GM21576 (cell line): ENCODE results near the gene DTD2.
A peak's percentile ranks its signal among the peaks of the same experiment; 100 is the strongest.
"Not testable (repeated sequence)": the region's sequence is repeated elsewhere in the genome, so short reads cannot be mapped to it uniquely, and the experiment has no call there.

Experiments used
- ATAC-seq: cut with Tn5 transposase; IDR thresholded peaks from one replicate; pipeline ENCODE4 v1.9.1; 2021; ENCODE audit warnings: mild to moderate bottlenecking, moderate library complexity; ENCODE audit not compliant: unreplicated experiment

Gene DTD2

DNA sequence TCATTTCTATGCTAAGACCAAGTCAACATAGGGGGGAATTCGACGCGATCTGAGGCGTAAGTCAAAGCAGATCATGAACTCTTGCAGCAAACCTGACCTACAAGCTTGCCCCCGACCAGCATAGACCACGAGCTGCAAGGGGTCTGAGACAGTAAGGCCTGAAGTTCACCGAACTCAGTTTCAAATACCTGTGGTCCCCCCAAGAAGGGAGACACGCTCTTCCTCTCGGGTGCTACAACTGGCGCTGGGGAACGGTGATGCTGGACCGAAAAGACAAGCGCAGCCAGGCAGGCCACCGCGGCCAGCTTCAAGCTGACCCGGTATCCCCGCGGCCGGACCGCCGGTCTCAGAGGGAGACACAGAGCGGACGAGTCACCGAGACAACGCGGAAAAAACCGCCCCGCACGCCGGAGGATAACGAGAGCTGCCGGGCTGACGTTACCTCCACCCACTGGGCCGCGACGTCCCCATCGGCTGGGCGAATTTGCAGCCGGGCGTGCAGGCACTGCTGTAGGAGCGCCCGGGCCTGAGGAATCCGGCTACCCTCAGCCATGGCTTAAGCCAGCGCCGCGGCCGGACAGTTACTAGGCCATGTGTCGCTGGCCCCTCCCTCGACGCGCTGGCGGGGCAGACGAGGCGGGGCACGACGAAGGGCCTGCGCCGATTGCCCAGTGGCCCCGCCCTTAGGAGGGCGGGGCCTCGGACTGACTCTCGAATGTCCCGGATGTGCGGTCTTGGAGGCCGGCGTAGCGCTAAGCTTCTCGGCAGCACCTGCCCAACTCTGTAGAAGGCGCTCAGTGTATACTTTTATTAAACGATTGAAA lies at the start of gene DTD2:
TSS of gene DTD2 (minus strand) at position 666 of the 824 bp plus-strand sequence. CDS start at position 553, 113 bp downstream.
- ATAC-seq: peak; percentile 97

- no peak for ATAC-seq
Observed at GRCh38 chr14:31505411-31505810, 48.1 kb upstream of the DTD2 start.

GRCh38 chr14:31501870-31502269 lies 44.6 kb upstream of the DTD2 start:
- no peak for ATAC-seq

- no peak for ATAC-seq
Observed at GRCh38 chr14:31492759-31493498, 35.6 kb upstream of the DTD2 start.

- ATAC-seq: peak; percentile 79
Observed at GRCh38 chr14:31489691-31490090, 32.4 kb upstream of the DTD2 start.

DNA sequence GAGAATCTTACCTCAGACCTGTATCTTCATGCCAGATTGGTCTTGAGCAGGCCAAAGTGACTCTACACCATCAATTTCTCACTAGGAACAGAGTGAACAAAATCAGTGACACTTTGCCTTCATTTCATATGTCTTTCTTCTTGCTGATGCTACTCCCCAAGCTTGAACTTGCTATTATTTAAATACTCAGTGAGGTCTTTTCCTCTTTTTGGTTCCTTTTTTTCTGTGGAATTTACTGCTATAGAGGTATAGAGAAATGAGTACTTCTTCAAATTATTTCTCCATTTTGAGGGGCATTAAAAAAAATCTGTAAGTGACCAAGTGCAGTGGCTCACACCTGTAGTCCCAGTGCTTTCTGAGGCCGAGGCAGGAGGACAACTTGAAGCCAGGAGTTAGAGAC lies 30.6 kb upstream of the DTD2 start, which contains the start of gene GPR33:
TSS of gene GPR33 (minus strand) at position 154 of the 400 bp plus-strand sequence. CDS start 4,074 bp downstream, outside the sequence.
- ATAC-seq: no peak

- no peak for ATAC-seq
Observed at GRCh38 chr14:31486764-31487163, 29.5 kb upstream of the DTD2 start.

DNA sequence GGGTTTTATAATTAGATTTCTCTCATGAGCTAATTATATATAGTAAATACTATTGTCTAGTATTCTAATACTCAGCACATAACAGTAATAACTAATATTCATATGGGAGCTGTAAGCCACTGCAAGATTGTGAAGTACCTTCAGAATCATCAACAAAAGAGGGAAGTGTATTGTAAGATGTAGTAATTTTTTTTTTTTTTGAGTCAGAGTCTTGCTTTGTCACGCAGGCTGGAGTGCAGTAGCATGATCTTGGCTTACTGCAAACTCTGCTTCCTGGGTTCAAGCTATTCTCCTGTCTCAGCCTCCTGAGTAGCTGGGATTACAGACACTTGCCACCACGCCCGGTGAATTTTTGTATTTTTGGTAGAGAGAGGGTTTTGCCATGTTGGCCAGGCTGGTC lies 27.4 kb upstream of the DTD2 start:
- no peak for ATAC-seq

DNA sequence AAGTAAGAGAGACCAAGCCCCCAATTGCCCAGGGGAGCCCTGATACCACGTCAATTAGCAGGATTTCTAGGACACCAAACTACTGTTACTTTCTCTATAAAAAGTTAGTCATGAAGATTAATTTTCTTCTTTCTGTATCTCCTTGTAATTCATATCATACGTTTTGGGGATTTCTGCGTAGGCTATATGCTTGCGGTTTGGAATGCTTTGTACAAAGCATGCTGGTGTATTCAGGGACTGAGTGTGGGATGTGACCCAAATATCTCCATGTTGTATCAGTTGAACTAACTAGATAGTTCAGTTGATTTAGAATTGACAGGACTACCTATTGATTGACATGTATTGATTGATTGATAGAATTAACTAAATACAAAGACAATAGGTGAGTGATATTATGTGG lies 22.9 kb upstream of the DTD2 start:
- no peak for ATAC-seq

GRCh38 chr14:31479027-31479426 lies 21.7 kb upstream of the DTD2 start:
- ATAC-seq: no peak

GRCh38 chr14:31477248-31477647 lies 19.9 kb upstream of the DTD2 start:
- ATAC-seq: no peak

GRCh38 chr14:31476131-31476866 lies 19.0 kb upstream of the DTD2 start:
- no peak for ATAC-seq

- no peak for ATAC-seq
Observed at GRCh38 chr14:31466554-31466953, 9.2 kb upstream of the DTD2 start.

- no peak for ATAC-seq
Observed at GRCh38 chr14:31465111-31465510, 7.8 kb upstream of the DTD2 start.

- ATAC-seq: not testable (repeated sequence)
Observed at GRCh38 chr14:31462450-31462849, 5.1 kb upstream of the DTD2 start.

- no peak for ATAC-seq
Observed at GRCh38 chr14:31461545-31461944, 4.2 kb upstream of the DTD2 start.

DNA sequence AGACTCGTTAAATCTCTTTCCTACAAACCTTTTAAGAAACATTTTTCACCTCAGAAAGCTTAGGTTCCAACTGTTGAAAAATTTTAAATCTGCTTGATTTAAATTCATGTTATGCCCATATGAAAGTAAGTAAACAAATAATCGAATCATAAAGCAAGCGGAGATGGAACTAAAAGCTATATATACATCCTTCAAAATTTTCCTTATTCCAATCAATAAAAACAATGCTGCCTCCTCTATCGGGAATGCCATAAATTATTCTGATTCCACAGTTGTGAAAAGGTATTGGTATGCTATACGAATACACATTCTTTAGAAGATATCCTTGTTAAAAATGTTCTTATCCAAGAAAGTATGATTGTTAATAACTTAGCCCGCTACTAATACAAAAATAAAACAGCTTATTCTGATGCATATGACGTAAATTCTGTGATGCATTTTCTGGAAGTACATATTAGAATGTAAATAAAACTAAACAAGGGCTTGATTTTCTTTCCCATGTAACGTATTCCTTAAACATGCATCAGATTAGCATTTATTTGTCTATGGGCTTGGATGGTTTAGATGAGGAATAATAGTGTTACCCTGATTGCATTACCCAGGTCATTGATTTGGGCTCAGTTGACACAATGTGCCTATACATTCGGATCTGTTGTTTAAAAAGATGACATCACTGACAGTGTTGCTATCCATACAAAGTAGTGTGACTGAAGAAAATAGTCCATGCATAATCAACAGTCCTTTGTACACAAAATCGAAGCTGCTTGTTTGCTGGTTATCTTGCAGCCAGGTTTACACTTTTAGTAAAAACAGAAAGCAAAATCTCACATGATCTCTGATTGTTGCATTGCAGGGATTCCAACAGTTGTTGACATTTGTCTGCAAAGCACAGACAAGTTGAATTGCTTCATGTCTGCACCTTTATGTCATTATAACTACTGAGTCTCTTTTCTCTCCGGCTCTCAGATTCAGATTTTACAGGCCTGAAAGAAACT lies 656 bp upstream of the DTD2 start:
- ATAC-seq: no peak

GRCh38 chr14:31449971-31450610 lies 7.2 kb downstream of the DTD2 start:
- ATAC-seq: no peak

DNA sequence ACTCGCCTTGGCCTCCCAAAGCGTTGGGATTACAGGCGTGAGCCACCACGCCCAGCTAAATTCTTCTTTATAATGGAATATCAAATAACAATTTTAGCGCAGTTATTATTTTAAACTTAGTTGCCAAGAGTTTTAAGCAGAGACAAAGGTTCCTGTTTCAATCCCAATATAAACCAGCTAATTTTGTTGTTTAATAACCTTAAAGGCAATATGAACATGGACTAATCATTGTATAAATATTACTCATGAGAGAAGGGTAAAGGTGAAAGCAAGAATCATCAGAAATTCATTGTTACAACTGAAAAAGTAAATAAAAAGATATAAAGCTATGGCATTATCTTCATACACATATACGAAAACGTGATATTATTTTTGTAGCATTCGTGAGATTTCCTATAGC lies 8.2 kb downstream of the DTD2 start:
- no peak for ATAC-seq

DNA sequence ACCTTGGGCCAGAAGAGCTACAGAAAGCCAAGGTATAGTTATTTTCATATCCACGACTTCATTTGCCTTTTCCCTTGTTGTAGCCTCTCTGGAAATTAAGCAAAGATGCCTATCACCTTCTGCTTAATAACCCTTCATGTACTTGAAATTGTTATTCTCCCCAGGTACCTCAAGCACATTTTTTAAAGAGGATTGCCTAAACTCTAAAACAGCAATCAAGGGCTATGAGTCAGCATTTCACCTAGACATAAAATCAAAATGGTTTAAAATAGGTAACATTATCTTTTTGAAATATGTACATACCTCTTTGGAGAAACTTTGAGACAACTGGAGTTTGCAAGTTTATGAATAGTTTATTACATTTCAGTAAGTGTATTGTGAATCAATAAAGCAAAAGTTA lies 11.6 kb downstream of the DTD2 start:
- no peak for ATAC-seq
